Immature natural killer cell (primary cell): ENCODE data around the gene EVX2. TPM values are rescaled to one million over a fixed set of nuclear protein-coding genes. Genes with fewer than 3 reads are reported as not detected.

ENCODE experiments used
- DNase-seq, 3 donors: peaks; one replicate each; pipeline ENCODE4 v3.0.0; 2022; ENCODE audit warnings: mixed read lengths in 1 of 3
- H3K27ac Mint-ChIP-seq, 6 donors: one replicate each; pipeline ENCODE4 v1.8.0; 2020; ENCODE audit warnings: mixed read lengths in 6 of 6, mild to moderate bottlenecking in 5 of 6, inconsistent platforms in 4 of 6, moderate library complexity in 3 of 6
- H3K27me3 Mint-ChIP-seq, 3 donors: one replicate each; pipeline ENCODE4 v1.8.0; 2020 to 2021; ENCODE audit warnings: low read depth in 3 of 3, mild to moderate bottlenecking in 3 of 3, mixed read lengths in 3 of 3, moderate library complexity in 3 of 3, inconsistent platforms in 1 of 3
- H3K36me3 Mint-ChIP-seq, 3 donors: one replicate each; pipeline ENCODE4 v1.8.0; 2020; ENCODE audit warnings: mixed read lengths in 3 of 3, inconsistent platforms in 2 of 3, mild to moderate bottlenecking in 2 of 3
- H3K4me1 Mint-ChIP-seq, 2 donors: one replicate each; pipeline ENCODE4 v1.8.0; 2020; ENCODE audit warnings: inconsistent platforms in 2 of 2, mild to moderate bottlenecking in 2 of 2, mixed read lengths in 2 of 2, moderate library complexity in 1 of 2
- H3K4me3 Mint-ChIP-seq, 5 donors: one replicate each; pipeline ENCODE4 v1.8.0; 2020; ENCODE audit warnings: mild to moderate bottlenecking in 5 of 5, mixed read lengths in 5 of 5, inconsistent platforms in 3 of 5, moderate library complexity in 3 of 5
- H3K9me3 Mint-ChIP-seq, 6 donors: one replicate each; pipeline ENCODE4 v1.8.0; 2020; ENCODE audit warnings: mild to moderate bottlenecking in 6 of 6, mixed read lengths in 6 of 6, inconsistent platforms in 4 of 6, moderate library complexity in 3 of 6
- polyA plus RNA-seq, 3 donors: library from polyadenylated mRNA; unstranded; fragments of 300-500 nt; fragmentation: Illumina TruSeq; gene quantifications; one replicate each; pipeline ENCODE4 v1.2.3, GENCODE V29; 2021

Gene EVX2
- not detected for polyA plus RNA-seq

DNA sequence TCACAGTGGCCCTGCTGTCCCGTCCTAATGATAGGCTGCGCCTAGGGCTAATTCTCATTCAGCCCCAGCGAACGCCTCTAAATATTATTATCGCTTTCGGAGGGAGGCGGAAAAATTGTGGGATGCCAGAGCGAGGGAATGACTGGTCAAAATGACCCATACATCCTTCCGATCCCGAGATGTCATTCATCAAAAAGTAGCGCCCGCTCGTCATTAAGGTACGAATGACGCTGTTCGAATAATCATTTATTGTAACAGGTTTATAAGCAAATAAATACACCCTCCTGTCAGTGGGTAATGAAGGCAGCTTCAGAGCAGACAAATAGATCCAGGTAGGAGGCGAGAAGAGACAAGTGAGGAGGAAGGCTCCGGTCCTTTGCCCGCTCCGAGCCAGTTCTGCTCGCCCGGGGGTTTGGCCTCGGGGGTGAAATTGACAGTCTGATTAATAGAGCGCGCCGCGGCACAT lies at the start of gene EVX2:
Gene EVX2, minus strand, starts transcription at position 167 of the 466 bp plus-strand sequence. CDS start 186 bp downstream, outside the sequence.
- no peak for DNase-seq
- H3K9me3 Mint-ChIP-seq, result peaks cover 11 to 61% (median 23%) of the 10 kb centered on the region in 6 donors

DNA sequence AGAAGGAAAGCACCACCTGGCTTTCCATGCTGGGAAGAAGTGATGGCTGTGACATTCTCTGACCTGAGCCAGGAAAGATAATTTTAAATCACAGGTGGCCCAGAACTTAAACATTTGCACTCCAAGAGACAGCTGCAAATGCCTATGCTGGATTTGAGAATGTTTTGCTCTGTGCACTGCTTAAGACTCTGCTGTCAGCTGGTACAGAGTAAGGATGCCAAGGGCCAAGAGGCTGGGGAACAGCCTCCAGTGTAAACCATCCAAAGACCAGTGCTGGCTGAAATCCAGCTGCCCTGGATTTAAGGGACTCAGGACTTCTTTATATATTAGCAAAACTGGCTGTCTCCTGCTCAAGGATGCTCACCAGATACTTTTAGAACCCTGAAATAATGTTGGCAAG lies 49.6 kb upstream of the EVX2 start:
- Mint-ChIP-seq H3K36me3 (peaks cover 0 to 5% (median 1%) of the 10 kb centered on the region in 3 donors), H3K4me1 (peaks cover 30 to 53% of the 10 kb centered on the region in 2 donors), H3K27me3 (peaks cover 67 to 77% (median 68%) of the 10 kb centered on the region in 3 donors), H3K9me3 (peaks cover 2 to 24% (median 6%) of the 10 kb centered on the region in 6 donors), H3K4me3 (peak overlapping the region in 1 of 5 donors; percentile 8), H3K27ac (no peak overlapping the region)
- no peak for DNase-seq

More for the DNA sequence above, at the start of gene EVX2:
- peak within 1 kb of the TSS in 3 of 5 donors; percentile 7 to 74 (median 49) for H3K4me3 Mint-ChIP-seq
- peaks cover 0 to 16% (median 8%) of the 10 kb centered on the region in 3 donors for H3K36me3 Mint-ChIP-seq
- H3K27ac Mint-ChIP-seq, result peak within 1 kb of the TSS in 3 of 6 donors; percentile 49 to 86 (median 64)
- H3K27me3 Mint-ChIP-seq, result peaks cover 82 to 94% (median 87%) of the 10 kb centered on the region in 3 donors
- peaks cover 23 to 31% of the 10 kb centered on the region in 2 donors for H3K4me1 Mint-ChIP-seq

DNA sequence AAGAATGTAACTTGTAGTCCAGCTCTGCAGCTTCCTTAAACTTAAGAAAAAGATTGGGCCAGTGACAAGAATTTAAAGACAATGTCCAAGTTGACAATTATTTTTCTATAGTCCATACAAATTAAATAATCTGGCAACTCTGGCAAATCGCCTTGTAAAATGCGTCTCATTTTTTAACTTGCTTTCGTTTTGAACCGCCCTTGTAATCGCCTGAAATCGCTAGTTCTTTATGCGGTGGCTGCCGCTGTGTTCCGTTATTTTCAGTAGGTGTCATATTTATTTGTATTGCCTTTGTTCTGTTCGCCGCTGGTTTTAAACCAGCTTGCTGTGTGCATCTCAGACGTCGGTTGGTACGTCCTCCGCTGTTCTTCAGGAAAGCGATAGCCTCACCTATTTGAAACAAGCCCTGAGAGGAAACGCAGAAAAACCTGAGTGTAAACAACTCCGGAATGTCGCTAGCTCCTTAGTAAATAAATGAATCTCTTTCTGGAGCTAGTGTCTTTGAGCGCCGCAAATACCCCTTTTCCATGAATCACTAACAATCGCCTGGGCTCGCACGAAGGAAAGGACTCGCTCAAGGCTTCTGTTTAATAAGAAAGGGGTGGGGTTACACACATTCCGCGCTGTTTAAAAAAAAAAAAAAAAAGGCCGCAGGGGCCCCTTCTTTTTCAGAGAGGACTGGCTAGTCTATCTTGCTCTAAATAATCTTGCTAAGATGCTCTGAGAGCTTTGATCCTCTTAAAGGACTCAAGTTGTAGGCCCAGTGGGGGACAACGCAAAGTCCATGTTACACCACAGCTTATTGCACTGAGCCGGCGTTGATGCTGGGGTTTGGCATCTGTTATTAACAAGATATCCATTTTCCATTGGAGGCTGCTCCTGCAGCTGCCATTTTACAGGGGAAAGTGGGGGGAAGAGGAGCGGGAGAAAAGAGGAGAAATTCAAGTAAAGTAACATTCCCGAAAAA lies 48.7 kb upstream of the EVX2 start:
- peaks cover 0 to 5% (median 0%) of the 10 kb centered on the region in 3 donors for H3K36me3 Mint-ChIP-seq
- H3K4me1 Mint-ChIP-seq, result peaks cover 34 to 57% of the 10 kb centered on the region in 2 donors
- peak overlapping the region; percentile 80 to 98 (median 86) for H3K4me3 Mint-ChIP-seq
- peak overlapping the region in 1 of 6 donors; percentile 39 for H3K27ac Mint-ChIP-seq
- DNase-seq, result peak in 1 of 3 donors; percentile 32
- H3K27me3 Mint-ChIP-seq, result peaks cover 65 to 77% (median 74%) of the 10 kb centered on the region in 3 donors
- H3K9me3 Mint-ChIP-seq, result peaks cover 0 to 22% (median 5%) of the 10 kb centered on the region in 6 donors

DNA sequence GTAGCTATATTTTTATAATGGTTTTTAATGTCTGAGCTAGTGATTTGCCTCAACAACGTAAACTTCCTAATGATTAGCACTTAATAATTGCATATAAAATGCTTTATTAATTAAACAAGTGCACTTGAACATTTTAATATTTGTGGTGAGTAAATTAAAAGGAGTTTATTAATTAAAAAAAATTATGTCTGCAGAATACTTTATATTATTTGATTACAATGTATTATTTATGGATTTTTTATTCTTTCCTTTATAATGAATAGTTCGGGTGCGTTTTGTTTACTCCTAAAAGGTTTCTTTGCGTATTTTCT lies 48.0 kb upstream of the EVX2 start:
- peaks cover 64 to 78% (median 77%) of the 10 kb centered on the region in 3 donors for H3K27me3 Mint-ChIP-seq
- DNase-seq, result no peak
- H3K9me3 Mint-ChIP-seq, result peaks cover 0 to 22% (median 5%) of the 10 kb centered on the region in 6 donors
- H3K36me3 Mint-ChIP-seq, result peaks cover 0 to 5% (median 0%) of the 10 kb centered on the region in 3 donors
- peaks cover 33 to 59% of the 10 kb centered on the region in 2 donors for H3K4me1 Mint-ChIP-seq
- peak overlapping the region; percentile 80 to 98 (median 86) for H3K4me3 Mint-ChIP-seq
- H3K27ac Mint-ChIP-seq, result peak overlapping the region in 1 of 6 donors; percentile 39

DNA sequence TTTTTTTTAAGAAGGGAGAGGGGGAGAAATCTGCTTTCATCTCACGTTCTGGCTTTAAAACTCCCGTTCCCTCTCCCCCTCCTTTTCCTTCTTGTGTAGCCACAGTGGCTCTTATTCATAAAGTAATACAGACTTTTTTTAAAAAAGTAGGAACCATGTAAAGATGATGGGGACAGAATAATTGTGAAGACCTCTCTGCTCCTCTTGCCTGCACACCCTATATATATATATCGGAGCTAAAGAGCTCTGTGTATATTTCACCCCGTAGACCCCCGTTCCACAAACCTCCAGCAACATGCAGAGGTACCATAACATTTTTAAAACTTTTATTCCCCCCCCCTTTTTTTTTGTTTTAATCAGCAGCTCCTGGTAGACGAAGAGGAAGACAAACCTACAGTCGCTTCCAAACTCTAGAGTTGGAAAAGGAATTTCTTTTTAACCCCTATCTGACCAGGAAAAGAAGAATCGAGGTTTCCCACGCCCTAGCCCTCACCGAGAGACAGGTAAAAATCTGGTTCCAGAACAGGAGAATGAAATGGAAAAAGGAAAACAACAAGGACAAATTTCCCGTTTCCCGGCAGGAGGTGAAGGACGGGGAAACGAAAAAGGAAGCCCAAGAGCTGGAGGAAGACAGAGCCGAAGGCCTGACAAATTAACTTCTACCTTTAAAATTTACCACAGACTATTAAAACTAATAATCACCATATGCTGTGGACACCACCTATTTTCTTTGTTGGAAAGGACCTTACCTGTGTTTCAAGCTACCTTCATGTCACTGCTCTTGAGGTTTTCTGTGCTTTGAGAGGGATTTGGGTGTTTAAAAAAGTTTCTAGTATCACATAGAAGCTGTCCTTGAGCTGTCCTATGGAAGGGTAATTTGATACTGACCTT lies 47.4 kb upstream of the EVX2 start:
- peaks cover 33 to 60% of the 10 kb centered on the region in 2 donors for H3K4me1 Mint-ChIP-seq

DNA sequence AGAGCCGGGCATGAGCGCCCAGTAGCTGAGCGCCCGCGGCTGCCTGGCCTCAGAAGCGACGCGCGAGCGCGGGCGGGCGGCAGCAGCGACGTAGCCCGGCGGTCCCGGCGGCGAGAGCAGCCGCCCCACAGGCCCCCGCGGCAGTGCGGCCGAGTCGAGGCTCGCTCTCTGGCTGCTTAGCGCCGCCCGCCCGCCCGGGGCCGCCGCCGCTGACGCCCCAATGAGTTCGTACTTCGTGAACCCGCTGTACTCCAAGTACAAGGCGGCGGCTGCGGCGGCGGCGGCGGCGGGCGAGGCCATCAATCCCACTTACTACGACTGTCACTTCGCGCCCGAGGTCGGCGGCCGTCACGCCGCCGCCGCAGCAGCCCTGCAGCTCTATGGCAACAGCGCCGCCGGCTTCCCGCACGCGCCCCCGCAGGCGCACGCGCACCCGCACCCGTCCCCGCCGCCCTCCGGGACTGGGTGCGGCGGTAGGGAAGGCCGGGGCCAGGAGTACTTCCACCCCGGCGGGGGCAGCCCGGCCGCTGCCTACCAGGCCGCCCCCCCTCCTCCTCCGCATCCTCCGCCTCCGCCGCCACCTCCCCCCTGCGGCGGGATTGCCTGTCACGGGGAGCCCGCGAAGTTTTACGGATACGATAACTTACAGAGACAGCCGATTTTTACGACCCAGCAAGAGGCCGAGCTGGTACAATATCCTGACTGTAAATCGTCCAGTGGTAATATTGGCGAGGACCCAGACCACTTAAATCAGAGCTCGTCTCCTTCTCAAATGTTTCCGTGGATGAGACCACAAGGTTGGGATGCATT lies 46.6 kb upstream of the EVX2 start:
- Mint-ChIP-seq H3K36me3 (peaks cover 0 to 5% (median 0%) of the 10 kb centered on the region in 3 donors), H3K4me1 (peaks cover 27 to 52% of the 10 kb centered on the region in 2 donors), H3K4me3 (peak overlapping the region; percentile 63 to 82 (median 67)), H3K27ac (peak overlapping the region in 1 of 6 donors; percentile 47), H3K27me3 (peaks cover 58 to 79% (median 76%) of the 10 kb centered on the region in 3 donors), H3K9me3 (peaks cover 0 to 17% (median 4%) of the 10 kb centered on the region in 6 donors)
- peak; percentile 38 to 52 (median 45) for DNase-seq

More for the DNA sequence above, 47.4 kb upstream of the EVX2 start:
- Mint-ChIP-seq H3K4me3 (peak overlapping the region; percentile 63 to 98 (median 73)), H3K9me3 (peaks cover 0 to 22% (median 6%) of the 10 kb centered on the region in 6 donors), H3K36me3 (peaks cover 0 to 5% (median 0%) of the 10 kb centered on the region in 3 donors), H3K27me3 (peaks cover 65 to 81% (median 80%) of the 10 kb centered on the region in 3 donors), H3K27ac (peak overlapping the region in 1 of 6 donors; percentile 47)
- DNase-seq, result no peak

DNA sequence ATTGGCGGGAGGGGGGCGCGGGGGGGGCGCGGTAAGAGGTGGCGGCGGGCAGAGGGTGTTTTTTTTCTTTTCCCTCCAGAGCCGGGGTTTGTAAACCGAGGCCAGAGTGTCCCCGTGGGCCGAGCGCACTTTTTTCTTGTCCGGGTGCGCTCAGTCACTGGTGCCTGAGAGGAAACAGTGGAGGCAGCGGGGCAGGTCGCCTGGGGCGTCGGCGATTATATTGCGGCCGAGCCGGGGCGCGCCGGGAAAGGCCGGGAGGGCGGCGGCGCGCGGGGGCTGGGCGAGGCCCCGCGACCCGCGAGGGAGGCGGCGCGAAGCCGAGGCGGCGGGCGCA lies 46.0 kb upstream of the EVX2 start:
- Mint-ChIP-seq H3K27me3 (peaks cover 56 to 79% (median 74%) of the 10 kb centered on the region in 3 donors), H3K4me3 (peak overlapping the region; percentile 27 to 63 (median 43)), H3K27ac (no peak overlapping the region), H3K36me3 (peaks cover 0 to 5% (median 0%) of the 10 kb centered on the region in 3 donors), H3K9me3 (peaks cover 0 to 15% (median 3%) of the 10 kb centered on the region in 6 donors), H3K4me1 (peaks cover 26 to 50% of the 10 kb centered on the region in 2 donors)
- DNase-seq, result no peak

DNA sequence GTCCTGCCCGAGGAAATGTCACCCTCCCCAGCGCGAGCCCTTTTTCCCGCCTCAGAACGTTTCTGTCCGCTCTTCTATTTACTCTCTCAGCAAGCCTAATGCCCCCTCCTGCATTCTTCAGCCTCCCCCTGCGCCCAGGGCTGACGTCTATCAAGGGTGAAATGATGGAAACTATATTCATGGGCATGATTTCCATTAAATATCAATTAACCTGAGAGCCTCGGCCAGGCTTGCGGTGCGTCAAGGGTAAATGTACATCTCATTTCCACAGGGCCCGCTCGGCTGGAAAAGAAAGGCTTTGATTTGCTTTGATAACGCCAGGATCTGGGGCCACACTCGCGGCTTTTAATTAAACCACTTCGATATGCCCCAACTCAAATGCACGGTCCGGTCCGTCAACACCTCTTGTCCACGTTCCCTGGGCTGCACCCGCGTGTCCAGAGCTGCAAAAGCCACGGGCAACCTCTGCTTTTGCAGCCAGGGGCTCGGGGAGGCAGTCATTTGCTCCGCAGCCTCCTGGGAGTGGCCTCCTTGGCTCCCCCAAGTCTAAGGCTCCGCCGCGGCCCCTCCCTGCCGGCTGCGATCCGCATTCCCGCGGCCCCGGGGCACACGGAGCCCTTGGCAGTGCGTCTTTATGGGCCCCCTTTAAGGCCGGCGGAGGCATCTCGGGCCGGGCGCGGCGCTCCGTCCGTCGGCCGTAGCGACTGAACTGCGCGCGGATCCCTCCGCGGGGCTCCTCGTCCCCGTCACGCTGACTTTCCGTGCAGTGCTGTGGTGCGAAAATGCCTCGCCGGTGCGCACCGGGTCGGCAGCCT lies 45.4 kb upstream of the EVX2 start, which contains the start of gene HOXD8:
Gene HOXD8, plus strand, starts transcription at position 724 of the 815 bp plus-strand sequence. CDS start 662 bp downstream, outside the sequence.
- peaks cover 26 to 50% of the 10 kb centered on the region in 2 donors for H3K4me1 Mint-ChIP-seq

DNA sequence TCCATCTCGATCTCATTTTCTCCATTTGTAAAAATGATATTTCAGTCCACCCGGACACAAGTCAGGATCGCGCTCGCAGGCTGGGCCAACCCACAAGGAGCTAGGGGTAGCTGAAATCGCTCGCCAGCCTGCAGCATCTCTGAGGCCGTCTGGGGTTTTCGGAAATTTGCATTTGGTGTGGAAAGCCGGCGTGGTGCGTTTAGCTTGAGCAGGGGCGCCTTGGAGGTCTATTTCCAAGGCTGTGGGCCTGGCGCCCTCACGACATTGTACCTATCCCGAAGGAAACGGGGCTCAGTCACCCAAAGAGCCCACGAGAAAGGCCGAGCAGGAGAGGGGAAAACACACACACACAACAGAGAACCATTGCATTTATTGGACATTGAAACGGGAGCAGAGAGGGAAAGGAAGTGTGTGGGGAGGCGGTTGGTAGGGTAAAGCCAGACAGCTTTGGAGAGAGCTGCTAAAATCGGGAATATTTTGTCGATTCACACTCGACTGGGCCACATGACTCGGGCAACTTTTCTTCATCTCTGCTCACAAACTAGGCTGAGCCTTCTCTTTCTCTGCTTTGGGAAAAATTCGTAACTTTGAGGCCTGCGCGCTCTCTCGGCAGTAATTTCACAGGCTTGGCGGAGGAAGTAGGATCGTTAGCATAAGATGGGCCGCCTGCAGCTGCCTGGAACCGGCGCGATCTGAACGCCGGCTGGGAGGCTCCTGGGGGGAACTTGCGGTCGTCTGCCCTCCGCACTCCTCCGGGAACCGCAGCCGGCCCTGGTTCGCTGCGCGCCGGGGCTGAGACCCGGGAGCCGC lies 44.6 kb upstream of the EVX2 start:
- Mint-ChIP-seq H3K4me1 (peaks cover 32 to 55% of the 10 kb centered on the region in 2 donors), H3K4me3 (peak overlapping the region; percentile 33 to 64 (median 50)), H3K27ac (peak overlapping the region in 3 of 6 donors; percentile 28 to 84 (median 69)), H3K36me3 (peaks cover 0 to 5% (median 0%) of the 10 kb centered on the region in 3 donors), H3K9me3 (peaks cover 0 to 10% (median 3%) of the 10 kb centered on the region in 6 donors), H3K27me3 (peaks cover 57 to 79% (median 78%) of the 10 kb centered on the region in 3 donors)
- DNase-seq, result no peak

More for the DNA sequence above, 45.4 kb upstream of the EVX2 start, which contains the start of gene HOXD8:
- Mint-ChIP-seq H3K27me3 (peaks cover 54 to 79% (median 78%) of the 10 kb centered on the region in 3 donors), H3K27ac (peak within 1 kb of the TSS in 2 of 6 donors; percentile 69 to 84), H3K4me3 (peak within 1 kb of the TSS; percentile 67 to 82 (median 71)), H3K36me3 (peaks cover 0 to 5% (median 0%) of the 10 kb centered on the region in 3 donors), H3K9me3 (peaks cover 0 to 15% (median 3%) of the 10 kb centered on the region in 6 donors)
- no peak for DNase-seq

DNA sequence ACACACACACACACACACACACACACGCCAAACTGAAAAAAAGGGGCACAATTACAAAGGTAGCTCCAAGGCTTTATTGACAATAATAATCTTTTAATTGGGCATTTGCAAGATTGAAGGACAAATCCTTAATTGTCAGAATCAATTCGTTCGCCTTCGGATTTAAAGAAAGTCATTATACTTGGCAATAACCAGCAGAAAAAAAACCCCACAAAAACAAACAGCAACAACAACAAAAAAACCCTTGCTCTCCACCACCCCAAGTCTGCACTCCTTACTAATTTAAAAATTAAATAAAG lies 44.0 kb upstream of the EVX2 start:
- Mint-ChIP-seq H3K27ac (no peak overlapping the region), H3K4me3 (peak overlapping the region in 1 of 5 donors; percentile 60), H3K9me3 (peaks cover 0 to 9% (median 3%) of the 10 kb centered on the region in 6 donors), H3K27me3 (peaks cover 57 to 73% (median 72%) of the 10 kb centered on the region in 3 donors), H3K36me3 (peaks cover 0 to 5% (median 0%) of the 10 kb centered on the region in 3 donors), H3K4me1 (peaks cover 32 to 52% of the 10 kb centered on the region in 2 donors)
- DNase-seq, result no peak
